GM12865 (cell line): ENCODE data around the gene SLC16A12.
"Not testable (repeated sequence)": the region's sequence is repeated elsewhere in the genome, so short reads cannot be mapped to it uniquely, and the experiment has no call there.

ENCODE experiments used
- DNase-seq: peaks from one replicate; pipeline ENCODE4 v3.0.0; 2010; ENCODE audit warnings: low read depth
- H3K4me3 ChIP-seq: 2 replicates; pipeline ENCODE4 v1.5.1; 2011; ENCODE audit warnings: mild to moderate bottlenecking, low read depth, low read length, control low read depth
- CTCF ChIP-seq: IDR thresholded peaks from 2 replicates; pipeline ENCODE4 v1.5.1; 2011; ENCODE audit warnings: low read length, control low read depth, low read depth, inconsistent platforms; ENCODE audit not compliant: insufficient read depth; ENCODE audit errors: missing control alignments

The SLC16A12 gene

GRCh38 chr10:89414879-89415821, 120.2 kb downstream of the SLC16A12 start:
- no peak for TF ChIP-seq CTCF
- H3K4me3 ChIP-seq = peak overlapping the region; percentile 86
- peak; percentile 45 for DNase-seq

- peak; percentile 91 for DNase-seq
- TF ChIP-seq CTCF = no peak
- H3K4me3 ChIP-seq = peak within 1 kb of the TSS; percentile 86
These were observed 121.1 kb downstream of the SLC16A12 start, which contains the start of gene IFIT5 for GRCh38 chr10:89414146-89414878. Gene IFIT5, plus strand, starts transcription at chr10:89414568. Its CDS starts 231 bp downstream, at chr10:89414799.

GRCh38 chr10:89413398-89413912, 121.9 kb downstream of the SLC16A12 start:
- H3K4me3 ChIP-seq = peak overlapping the region; percentile 86
- no peak for TF ChIP-seq CTCF
- DNase-seq = no peak

DNA sequence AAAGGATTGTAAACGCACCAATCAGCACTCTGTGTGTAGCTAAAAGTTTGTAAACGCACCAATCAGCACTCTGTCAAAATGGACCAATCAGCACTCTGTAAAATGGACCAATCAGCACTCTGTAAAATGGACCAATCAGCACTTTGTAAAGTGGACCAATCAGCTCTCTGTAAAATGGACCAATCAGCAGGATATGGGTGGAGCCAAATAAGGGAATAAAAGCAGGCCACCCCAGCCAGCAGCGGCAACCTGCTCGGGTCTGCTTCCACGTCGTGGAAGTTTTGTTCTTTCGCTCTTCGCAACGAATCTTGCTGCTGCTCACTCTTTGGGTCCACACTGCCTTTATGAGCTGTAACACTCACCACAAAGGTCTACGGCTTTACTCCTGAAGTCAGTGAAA, 123.1 kb downstream of the SLC16A12 start:
- not testable (repeated sequence) for H3K4me3 ChIP-seq, DNase-seq

GRCh38 chr10:89411135-89411534, 124.3 kb downstream of the SLC16A12 start:
- DNase-seq, H3K4me3 ChIP-seq: not testable (repeated sequence)

DNA sequence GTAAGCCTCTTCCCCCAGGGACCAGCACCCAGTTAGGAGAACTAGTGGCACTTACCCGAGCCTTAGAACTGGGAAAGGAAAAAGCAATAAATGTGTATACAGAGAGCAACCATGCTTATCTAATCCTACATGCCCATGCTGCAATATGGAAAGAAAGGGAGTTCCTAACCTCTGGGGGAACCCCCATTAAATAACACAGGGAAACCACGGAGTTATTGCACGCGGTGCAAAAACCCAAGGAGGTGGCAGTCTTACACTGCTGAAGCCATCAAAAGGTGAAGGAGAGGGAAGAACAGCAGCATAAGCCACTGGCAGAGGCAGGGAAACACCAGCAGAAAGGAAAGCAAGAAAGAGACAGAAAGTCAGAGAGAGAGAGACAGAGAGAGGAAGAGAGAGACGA, 124.8 kb downstream of the SLC16A12 start:
- not testable (repeated sequence) for DNase-seq, H3K4me3 ChIP-seq

GRCh38 chr10:89409282-89409681, 126.1 kb downstream of the SLC16A12 start:
- not testable (repeated sequence) for DNase-seq, H3K4me3 ChIP-seq

DNA sequence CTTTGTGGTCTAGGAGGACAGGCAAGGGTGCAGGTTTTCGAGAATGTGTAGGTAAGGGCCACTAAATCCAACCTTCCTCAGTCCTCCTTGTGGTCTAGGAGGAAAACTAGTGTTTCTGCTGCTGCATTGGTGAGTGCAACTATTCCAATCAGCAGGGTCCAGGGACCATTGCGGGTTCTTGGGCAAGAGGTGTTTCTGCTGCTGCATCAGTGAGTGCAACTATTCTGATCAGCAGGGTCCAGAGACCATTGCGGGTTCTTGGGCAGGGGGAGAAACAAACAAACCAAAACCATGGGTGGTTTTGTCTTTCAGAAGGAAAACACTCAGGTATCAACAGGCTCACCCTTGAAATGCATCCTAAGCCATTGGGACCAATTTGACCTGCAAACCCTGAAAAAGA, 127.6 kb downstream of the SLC16A12 start:
- H3K4me3 ChIP-seq, DNase-seq: not testable (repeated sequence)

- not testable (repeated sequence) for DNase-seq, H3K4me3 ChIP-seq
These were observed 129.2 kb downstream of the SLC16A12 start for GRCh38 chr10:89406178-89406577.
